Immature natural killer cell (primary cell): Measurements from ENCODE around the gene SLC2A4. TPM values are rescaled to one million over a fixed set of nuclear protein-coding genes. Genes with fewer than 3 reads are reported as not detected.

Source experiments
- DNase-seq, 3 donors: peaks; one replicate each; pipeline ENCODE4 v3.0.0; 2022; ENCODE audit warnings: mixed read lengths in 1 of 3
- H3K27ac Mint-ChIP-seq, 6 donors: one replicate each; pipeline ENCODE4 v1.8.0; 2020; ENCODE audit warnings: mixed read lengths in 6 of 6, mild to moderate bottlenecking in 5 of 6, inconsistent platforms in 4 of 6, moderate library complexity in 3 of 6
- H3K27me3 Mint-ChIP-seq, 3 donors: one replicate each; pipeline ENCODE4 v1.8.0; 2020 to 2021; ENCODE audit warnings: low read depth in 3 of 3, mild to moderate bottlenecking in 3 of 3, mixed read lengths in 3 of 3, moderate library complexity in 3 of 3, inconsistent platforms in 1 of 3
- H3K36me3 Mint-ChIP-seq, 3 donors: one replicate each; pipeline ENCODE4 v1.8.0; 2020; ENCODE audit warnings: mixed read lengths in 3 of 3, inconsistent platforms in 2 of 3, mild to moderate bottlenecking in 2 of 3
- H3K4me1 Mint-ChIP-seq, 2 donors: one replicate each; pipeline ENCODE4 v1.8.0; 2020; ENCODE audit warnings: inconsistent platforms in 2 of 2, mild to moderate bottlenecking in 2 of 2, mixed read lengths in 2 of 2, moderate library complexity in 1 of 2
- H3K4me3 Mint-ChIP-seq, 5 donors: one replicate each; pipeline ENCODE4 v1.8.0; 2020; ENCODE audit warnings: mild to moderate bottlenecking in 5 of 5, mixed read lengths in 5 of 5, inconsistent platforms in 3 of 5, moderate library complexity in 3 of 5
- H3K9me3 Mint-ChIP-seq, 6 donors: one replicate each; pipeline ENCODE4 v1.8.0; 2020; ENCODE audit warnings: mild to moderate bottlenecking in 6 of 6, mixed read lengths in 6 of 6, inconsistent platforms in 4 of 6, moderate library complexity in 3 of 6
- polyA plus RNA-seq, 3 donors: library from polyadenylated mRNA; unstranded; fragments of 300-500 nt; fragmentation: Illumina TruSeq; gene quantifications; one replicate each; pipeline ENCODE4 v1.2.3, GENCODE V29; 2021

SLC2A4 gene
- polyA plus RNA-seq, 3 donors from 2014 or later = 0.26 TPM; not detected in 2

- Mint-ChIP-seq H3K9me3 (no peaks in the 10 kb centered on the region), H3K27me3 (peaks cover 5 to 35% (median 18%) of the 10 kb centered on the region in 3 donors), H3K4me3 (peak overlapping the region; percentile 34 to 78 (median 64)), H3K36me3 (peaks cover 0 to 8% (median 0%) of the 10 kb centered on the region in 3 donors), H3K27ac (peak overlapping the region in 5 of 6 donors; percentile 23 to 67 (median 55)), H3K4me1 (peaks cover 17 to 25% of the 10 kb centered on the region in 2 donors)
- DNase-seq = no peak
Observed at GRCh38 chr17:7262935-7263800, 18.4 kb upstream of the SLC2A4 start.

- H3K27me3 Mint-ChIP-seq = peaks cover 5 to 35% (median 18%) of the 10 kb centered on the region in 3 donors
- peak overlapping the region; percentile 3 to 66 (median 48) for H3K4me3 Mint-ChIP-seq
- no peak for DNase-seq
- no peaks in the 10 kb centered on the region for H3K9me3 Mint-ChIP-seq
- H3K27ac Mint-ChIP-seq = peak overlapping the region in 1 of 6 donors; percentile 11
- peaks cover 17 to 25% of the 10 kb centered on the region in 2 donors for H3K4me1 Mint-ChIP-seq
- H3K36me3 Mint-ChIP-seq = peaks cover 0 to 4% (median 0%) of the 10 kb centered on the region in 3 donors
Observed at GRCh38 chr17:7263801-7264078, 17.8 kb upstream of the SLC2A4 start.

GRCh38 chr17:7266784-7267183, 14.7 kb upstream of the SLC2A4 start:
- H3K36me3 Mint-ChIP-seq = no peaks in the 10 kb centered on the region
- H3K27ac Mint-ChIP-seq = no peak overlapping the region
- H3K9me3 Mint-ChIP-seq = no peaks in the 10 kb centered on the region
- H3K4me3 Mint-ChIP-seq = no peak overlapping the region
- H3K27me3 Mint-ChIP-seq = peaks cover 5 to 35% (median 14%) of the 10 kb centered on the region in 3 donors
- peaks cover 16 to 17% of the 10 kb centered on the region in 2 donors for H3K4me1 Mint-ChIP-seq
- no peak for DNase-seq

GRCh38 chr17:7279448-7279847, 2.1 kb upstream of the SLC2A4 start:
- peaks cover 21 to 29% of the 10 kb centered on the region in 2 donors for H3K4me1 Mint-ChIP-seq
- no peak overlapping the region for H3K4me3 Mint-ChIP-seq
- peaks cover 3 to 20% (median 5%) of the 10 kb centered on the region in 3 donors for H3K27me3 Mint-ChIP-seq
- H3K9me3 Mint-ChIP-seq = no peaks in the 10 kb centered on the region
- no peaks in the 10 kb centered on the region for H3K36me3 Mint-ChIP-seq
- no peak for DNase-seq
- no peak overlapping the region for H3K27ac Mint-ChIP-seq

- Mint-ChIP-seq H3K27ac (peak overlapping the region in 4 of 6 donors; percentile 15 to 71 (median 50)), H3K36me3 (no peaks in the 10 kb centered on the region), H3K9me3 (no peaks in the 10 kb centered on the region), H3K27me3 (peaks cover 3 to 20% (median 4%) of the 10 kb centered on the region in 3 donors), H3K4me1 (peaks cover 21 to 29% of the 10 kb centered on the region in 2 donors), H3K4me3 (peak overlapping the region; percentile 71 to 86 (median 80))
- DNase-seq = peak; percentile 80 to 85 (median 83)
Observed at GRCh38 chr17:7280519-7281073, 922 bp upstream of the SLC2A4 start.

- H3K36me3 Mint-ChIP-seq = no peaks in the 10 kb centered on the region
- DNase-seq = no peak
- H3K4me1 Mint-ChIP-seq = peaks cover 21 to 29% of the 10 kb centered on the region in 2 donors
- H3K4me3 Mint-ChIP-seq = peak overlapping the region; percentile 52 to 80 (median 78)
- no peak overlapping the region for H3K27ac Mint-ChIP-seq
- H3K9me3 Mint-ChIP-seq = no peaks in the 10 kb centered on the region
- H3K27me3 Mint-ChIP-seq = peaks cover 3 to 20% (median 7%) of the 10 kb centered on the region in 3 donors
Observed at GRCh38 chr17:7281953-7282751, 634 bp downstream of the SLC2A4 start.

GRCh38 chr17:7282752-7283321, 1.3 kb downstream of the SLC2A4 start:
- no peaks in the 10 kb centered on the region for H3K9me3 Mint-ChIP-seq
- no peaks in the 10 kb centered on the region for H3K36me3 Mint-ChIP-seq
- peaks cover 21 to 29% of the 10 kb centered on the region in 2 donors for H3K4me1 Mint-ChIP-seq
- peak overlapping the region; percentile 2 to 78 (median 47) for H3K4me3 Mint-ChIP-seq
- peaks cover 8 to 20% (median 9%) of the 10 kb centered on the region in 3 donors for H3K27me3 Mint-ChIP-seq
- no peak for DNase-seq
- H3K27ac Mint-ChIP-seq = no peak overlapping the region

- peaks cover 21 to 29% of the 10 kb centered on the region in 2 donors for H3K4me1 Mint-ChIP-seq
- peak overlapping the region in 1 of 5 donors; percentile 12 for H3K4me3 Mint-ChIP-seq
- H3K27me3 Mint-ChIP-seq = peaks cover 9 to 20% (median 12%) of the 10 kb centered on the region in 3 donors
- no peak overlapping the region for H3K27ac Mint-ChIP-seq
- H3K9me3 Mint-ChIP-seq = no peaks in the 10 kb centered on the region
- no peak for DNase-seq
- H3K36me3 Mint-ChIP-seq = no peaks in the 10 kb centered on the region
Observed at GRCh38 chr17:7283471-7284216, 2.1 kb downstream of the SLC2A4 start.

- no peak for DNase-seq
- Mint-ChIP-seq H3K27ac (no peak overlapping the region), H3K9me3 (no peaks in the 10 kb centered on the region), H3K4me1 (peaks cover 21 to 28% of the 10 kb centered on the region in 2 donors), H3K4me3 (no peak overlapping the region), H3K27me3 (peaks cover 9 to 16% (median 15%) of the 10 kb centered on the region in 3 donors), H3K36me3 (no peaks in the 10 kb centered on the region)
Observed at GRCh38 chr17:7284911-7285310, 3.4 kb downstream of the SLC2A4 start.

- DNase-seq = no peak
- H3K4me3 Mint-ChIP-seq = no peak overlapping the region
- peaks cover 15 to 20% of the 10 kb centered on the region in 2 donors for H3K4me1 Mint-ChIP-seq
- H3K27ac Mint-ChIP-seq = no peak overlapping the region
- peaks cover 7 to 16% (median 10%) of the 10 kb centered on the region in 3 donors for H3K27me3 Mint-ChIP-seq
- H3K9me3 Mint-ChIP-seq = no peaks in the 10 kb centered on the region
- no peaks in the 10 kb centered on the region for H3K36me3 Mint-ChIP-seq
Observed at GRCh38 chr17:7285679-7286078, 4.2 kb downstream of the SLC2A4 start.

- peaks cover 3 to 21% (median 10%) of the 10 kb centered on the region in 3 donors for H3K27me3 Mint-ChIP-seq
- no peaks in the 10 kb centered on the region for H3K9me3 Mint-ChIP-seq
- peaks cover 0 to 4% (median 0%) of the 10 kb centered on the region in 3 donors for H3K36me3 Mint-ChIP-seq
- peaks cover 6 to 7% of the 10 kb centered on the region in 2 donors for H3K4me1 Mint-ChIP-seq
- no peak for DNase-seq
- H3K4me3 Mint-ChIP-seq = no peak overlapping the region
- no peak overlapping the region for H3K27ac Mint-ChIP-seq
Observed at GRCh38 chr17:7289256-7290032, 7.9 kb downstream of the SLC2A4 start.

GRCh38 chr17:7290166-7290565, 8.6 kb downstream of the SLC2A4 start:
- Mint-ChIP-seq H3K9me3 (no peaks in the 10 kb centered on the region), H3K4me3 (no peak overlapping the region), H3K27ac (no peak overlapping the region), H3K36me3 (peaks cover 0 to 4% (median 0%) of the 10 kb centered on the region in 3 donors), H3K27me3 (peaks cover 6 to 25% (median 12%) of the 10 kb centered on the region in 3 donors), H3K4me1 (peaks cover 9 to 11% of the 10 kb centered on the region in 2 donors)
- no peak for DNase-seq
